ENCODE data around the gene USP34.

DNA sequence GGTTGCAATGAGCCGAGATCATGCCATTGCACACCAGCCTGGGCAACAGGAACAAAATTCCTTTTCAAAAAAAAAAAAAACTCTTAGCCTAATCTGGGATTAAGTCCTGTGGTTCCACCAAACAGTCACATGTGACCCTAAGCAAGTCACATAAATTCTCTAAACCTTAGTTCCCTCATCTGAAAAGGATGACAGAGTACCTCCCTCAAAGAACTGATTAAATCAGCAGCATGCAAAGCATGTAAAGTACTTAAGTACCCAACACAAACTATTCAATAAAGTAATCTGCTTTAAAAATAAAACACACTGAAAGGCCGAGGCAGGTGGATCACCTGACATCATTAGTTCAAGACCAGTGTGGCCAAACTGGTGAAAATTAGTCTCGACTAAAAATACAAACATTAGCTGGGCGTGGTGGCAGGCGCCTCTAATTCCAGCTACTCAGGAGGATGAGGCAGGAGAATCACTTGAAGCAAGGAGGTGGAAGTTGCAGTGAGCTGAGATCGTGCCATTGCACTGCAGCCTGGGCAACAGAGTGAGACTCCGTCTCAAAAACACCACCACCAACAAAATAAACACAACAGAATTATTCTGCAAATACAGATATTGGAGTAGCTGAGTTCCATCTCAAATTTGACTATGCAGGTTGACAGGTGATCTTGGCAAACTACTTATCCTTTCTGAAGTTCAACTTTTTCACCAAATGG lies 7.0 kb downstream of the USP34 start:
- TF ChIP-seq, protein P1, sequence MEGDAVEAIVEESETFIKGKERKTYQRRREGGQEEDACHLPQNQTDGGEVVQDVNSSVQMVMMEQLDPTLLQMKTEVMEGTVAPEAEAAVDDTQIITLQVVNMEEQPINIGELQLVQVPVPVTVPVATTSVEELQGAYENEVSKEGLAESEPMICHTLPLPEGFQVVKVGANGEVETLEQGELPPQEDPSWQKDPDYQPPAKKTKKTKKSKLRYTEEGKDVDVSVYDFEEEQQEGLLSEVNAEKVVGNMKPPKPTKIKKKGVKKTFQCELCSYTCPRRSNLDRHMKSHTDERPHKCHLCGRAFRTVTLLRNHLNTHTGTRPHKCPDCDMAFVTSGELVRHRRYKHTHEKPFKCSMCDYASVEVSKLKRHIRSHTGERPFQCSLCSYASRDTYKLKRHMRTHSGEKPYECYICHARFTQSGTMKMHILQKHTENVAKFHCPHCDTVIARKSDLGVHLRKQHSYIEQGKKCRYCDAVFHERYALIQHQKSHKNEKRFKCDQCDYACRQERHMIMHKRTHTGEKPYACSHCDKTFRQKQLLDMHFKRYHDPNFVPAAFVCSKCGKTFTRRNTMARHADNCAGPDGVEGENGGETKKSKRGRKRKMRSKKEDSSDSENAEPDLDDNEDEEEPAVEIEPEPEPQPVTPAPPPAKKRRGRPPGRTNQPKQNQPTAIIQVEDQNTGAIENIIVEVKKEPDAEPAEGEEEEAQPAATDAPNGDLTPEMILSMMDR (tag by site-specific recombination; IDR thresholded peaks at IDR 0.05) = no peak
- no peak for TF ChIP-seq ZNF433 (tag by site-specific recombination; IDR thresholded peaks at IDR 0.05; ENCODE audit: low read depth)
- no peak for TF ChIP-seq HOXD13 (CRISPR knock-in tag; IDR thresholded peaks at IDR 0.05; ENCODE audit: borderline replicate concordance)
- TF ChIP-seq, protein P2, sequence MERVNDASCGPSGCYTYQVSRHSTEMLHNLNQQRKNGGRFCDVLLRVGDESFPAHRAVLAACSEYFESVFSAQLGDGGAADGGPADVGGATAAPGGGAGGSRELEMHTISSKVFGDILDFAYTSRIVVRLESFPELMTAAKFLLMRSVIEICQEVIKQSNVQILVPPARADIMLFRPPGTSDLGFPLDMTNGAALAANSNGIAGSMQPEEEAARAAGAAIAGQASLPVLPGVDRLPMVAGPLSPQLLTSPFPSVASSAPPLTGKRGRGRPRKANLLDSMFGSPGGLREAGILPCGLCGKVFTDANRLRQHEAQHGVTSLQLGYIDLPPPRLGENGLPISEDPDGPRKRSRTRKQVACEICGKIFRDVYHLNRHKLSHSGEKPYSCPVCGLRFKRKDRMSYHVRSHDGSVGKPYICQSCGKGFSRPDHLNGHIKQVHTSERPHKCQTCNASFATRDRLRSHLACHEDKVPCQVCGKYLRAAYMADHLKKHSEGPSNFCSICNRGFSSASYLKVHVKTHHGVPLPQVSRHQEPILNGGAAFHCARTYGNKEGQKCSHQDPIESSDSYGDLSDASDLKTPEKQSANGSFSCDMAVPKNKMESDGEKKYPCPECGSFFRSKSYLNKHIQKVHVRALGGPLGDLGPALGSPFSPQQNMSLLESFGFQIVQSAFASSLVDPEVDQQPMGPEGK (tag by site-specific recombination; IDR thresholded peaks at IDR 0.05) = no peak
- TF ChIP-seq, protein P3, sequence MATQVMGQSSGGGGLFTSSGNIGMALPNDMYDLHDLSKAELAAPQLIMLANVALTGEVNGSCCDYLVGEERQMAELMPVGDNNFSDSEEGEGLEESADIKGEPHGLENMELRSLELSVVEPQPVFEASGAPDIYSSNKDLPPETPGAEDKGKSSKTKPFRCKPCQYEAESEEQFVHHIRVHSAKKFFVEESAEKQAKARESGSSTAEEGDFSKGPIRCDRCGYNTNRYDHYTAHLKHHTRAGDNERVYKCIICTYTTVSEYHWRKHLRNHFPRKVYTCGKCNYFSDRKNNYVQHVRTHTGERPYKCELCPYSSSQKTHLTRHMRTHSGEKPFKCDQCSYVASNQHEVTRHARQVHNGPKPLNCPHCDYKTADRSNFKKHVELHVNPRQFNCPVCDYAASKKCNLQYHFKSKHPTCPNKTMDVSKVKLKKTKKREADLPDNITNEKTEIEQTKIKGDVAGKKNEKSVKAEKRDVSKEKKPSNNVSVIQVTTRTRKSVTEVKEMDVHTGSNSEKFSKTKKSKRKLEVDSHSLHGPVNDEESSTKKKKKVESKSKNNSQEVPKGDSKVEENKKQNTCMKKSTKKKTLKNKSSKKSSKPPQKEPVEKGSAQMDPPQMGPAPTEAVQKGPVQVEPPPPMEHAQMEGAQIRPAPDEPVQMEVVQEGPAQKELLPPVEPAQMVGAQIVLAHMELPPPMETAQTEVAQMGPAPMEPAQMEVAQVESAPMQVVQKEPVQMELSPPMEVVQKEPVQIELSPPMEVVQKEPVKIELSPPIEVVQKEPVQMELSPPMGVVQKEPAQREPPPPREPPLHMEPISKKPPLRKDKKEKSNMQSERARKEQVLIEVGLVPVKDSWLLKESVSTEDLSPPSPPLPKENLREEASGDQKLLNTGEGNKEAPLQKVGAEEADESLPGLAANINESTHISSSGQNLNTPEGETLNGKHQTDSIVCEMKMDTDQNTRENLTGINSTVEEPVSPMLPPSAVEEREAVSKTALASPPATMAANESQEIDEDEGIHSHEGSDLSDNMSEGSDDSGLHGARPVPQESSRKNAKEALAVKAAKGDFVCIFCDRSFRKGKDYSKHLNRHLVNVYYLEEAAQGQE (tag by site-specific recombination; IDR thresholded peaks at IDR 0.05) = no peak
- no peak for TF ChIP-seq KLF7 (tag by site-specific recombination; IDR thresholded peaks at IDR 0.05; ENCODE audit: borderline replicate concordance)
- no peak for TF ChIP-seq ZNF701 (tag by site-specific recombination; IDR thresholded peaks at IDR 0.05)
- TF ChIP-seq, protein P4, sequence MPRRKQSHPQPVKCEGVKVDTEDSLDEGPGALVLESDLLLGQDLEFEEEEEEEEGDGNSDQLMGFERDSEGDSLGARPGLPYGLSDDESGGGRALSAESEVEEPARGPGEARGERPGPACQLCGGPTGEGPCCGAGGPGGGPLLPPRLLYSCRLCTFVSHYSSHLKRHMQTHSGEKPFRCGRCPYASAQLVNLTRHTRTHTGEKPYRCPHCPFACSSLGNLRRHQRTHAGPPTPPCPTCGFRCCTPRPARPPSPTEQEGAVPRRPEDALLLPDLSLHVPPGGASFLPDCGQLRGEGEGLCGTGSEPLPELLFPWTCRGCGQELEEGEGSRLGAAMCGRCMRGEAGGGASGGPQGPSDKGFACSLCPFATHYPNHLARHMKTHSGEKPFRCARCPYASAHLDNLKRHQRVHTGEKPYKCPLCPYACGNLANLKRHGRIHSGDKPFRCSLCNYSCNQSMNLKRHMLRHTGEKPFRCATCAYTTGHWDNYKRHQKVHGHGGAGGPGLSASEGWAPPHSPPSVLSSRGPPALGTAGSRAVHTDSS (tag by site-specific recombination; IDR thresholded peaks at IDR 0.05) = no peak
- no peak for TF ChIP-seq ZNF350 (tag by site-specific recombination; IDR thresholded peaks at IDR 0.05)
- TF ChIP-seq ZFP69B (tag by site-specific recombination; IDR thresholded peaks at IDR 0.05) = no peak
- TF ChIP-seq, protein P5, sequence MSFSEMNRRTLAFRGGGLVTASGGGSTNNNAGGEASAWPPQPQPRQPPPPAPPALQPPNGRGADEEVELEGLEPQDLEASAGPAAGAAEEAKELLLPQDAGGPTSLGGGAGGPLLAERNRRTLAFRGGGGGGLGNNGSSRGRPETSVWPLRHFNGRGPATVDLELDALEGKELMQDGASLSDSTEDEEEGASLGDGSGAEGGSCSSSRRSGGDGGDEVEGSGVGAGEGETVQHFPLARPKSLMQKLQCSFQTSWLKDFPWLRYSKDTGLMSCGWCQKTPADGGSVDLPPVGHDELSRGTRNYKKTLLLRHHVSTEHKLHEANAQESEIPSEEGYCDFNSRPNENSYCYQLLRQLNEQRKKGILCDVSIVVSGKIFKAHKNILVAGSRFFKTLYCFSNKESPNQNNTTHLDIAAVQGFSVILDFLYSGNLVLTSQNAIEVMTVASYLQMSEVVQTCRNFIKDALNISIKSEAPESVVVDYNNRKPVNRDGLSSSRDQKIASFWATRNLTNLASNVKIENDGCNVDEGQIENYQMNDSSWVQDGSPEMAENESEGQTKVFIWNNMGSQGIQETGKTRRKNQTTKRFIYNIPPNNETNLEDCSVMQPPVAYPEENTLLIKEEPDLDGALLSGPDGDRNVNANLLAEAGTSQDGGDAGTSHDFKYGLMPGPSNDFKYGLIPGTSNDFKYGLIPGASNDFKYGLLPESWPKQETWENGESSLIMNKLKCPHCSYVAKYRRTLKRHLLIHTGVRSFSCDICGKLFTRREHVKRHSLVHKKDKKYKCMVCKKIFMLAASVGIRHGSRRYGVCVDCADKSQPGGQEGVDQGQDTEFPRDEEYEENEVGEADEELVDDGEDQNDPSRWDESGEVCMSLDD (tag by site-specific recombination; IDR thresholded peaks at IDR 0.05) = no peak
